Measurements from ENCODE around the gene SLC17A9.

Gene SLC17A9

GRCh38 chr20:62967628-62968351 lies 15.3 kb downstream of the SLC17A9 start:
- H3K4me1 ChIP-seq (ENCODE audit: control insufficient read depth, insufficient read depth, low read length): peaks cover 4% of the 10 kb centered on the region
- no peak overlapping the region for H3K9ac ChIP-seq (ENCODE audit: low read length)
- no peaks in the 10 kb centered on the region for H3K9me3 ChIP-seq (ENCODE audit: control insufficient read depth, low read length)
- peaks cover 23% of the 10 kb centered on the region for H3K27me3 ChIP-seq (replicated peaks; ENCODE audit: control insufficient read depth, insufficient read depth, low read length)
- DNase-seq (ENCODE audit: low read depth): no peak
- no peak overlapping the region for H3K4me3 ChIP-seq (ENCODE audit: low read length)
- H3K36me3 ChIP-seq (ENCODE audit: control insufficient read depth, insufficient read depth, low read length, severe bottlenecking): no peaks in the 10 kb centered on the region

- Histone ChIP-seq H3K27me3 (replicated peaks; ENCODE audit: control insufficient read depth, insufficient read depth, low read length) (peaks cover 30% of the 10 kb centered on the region), H3K36me3 (ENCODE audit: control insufficient read depth, insufficient read depth, low read length, severe bottlenecking) (no peaks in the 10 kb centered on the region), H3K9me3 (ENCODE audit: control insufficient read depth, low read length) (no peaks in the 10 kb centered on the region), H3K4me1 (ENCODE audit: control insufficient read depth, insufficient read depth, low read length) (peaks cover 4% of the 10 kb centered on the region), H3K4me3 (ENCODE audit: low read length) (no peak overlapping the region), H3K9ac (ENCODE audit: low read length) (no peak overlapping the region)
- no peak for DNase-seq (ENCODE audit: low read depth)
Observed at GRCh38 chr20:62968378-62969178, 16.1 kb downstream of the SLC17A9 start.

- no peaks in the 10 kb centered on the region for H3K36me3 ChIP-seq (ENCODE audit: control insufficient read depth, insufficient read depth, low read length, severe bottlenecking)
- no peak for DNase-seq (ENCODE audit: low read depth)
- no peak overlapping the region for H3K9ac ChIP-seq (ENCODE audit: low read length)
- no peaks in the 10 kb centered on the region for H3K9me3 ChIP-seq (ENCODE audit: control insufficient read depth, low read length)
- H3K4me3 ChIP-seq (ENCODE audit: low read length): no peak overlapping the region
- H3K4me1 ChIP-seq (ENCODE audit: control insufficient read depth, insufficient read depth, low read length): peaks cover 4% of the 10 kb centered on the region
- H3K27me3 ChIP-seq (replicated peaks; ENCODE audit: control insufficient read depth, insufficient read depth, low read length): peaks cover 36% of the 10 kb centered on the region
Observed at GRCh38 chr20:62969179-62969760, 16.8 kb downstream of the SLC17A9 start.

DNA sequence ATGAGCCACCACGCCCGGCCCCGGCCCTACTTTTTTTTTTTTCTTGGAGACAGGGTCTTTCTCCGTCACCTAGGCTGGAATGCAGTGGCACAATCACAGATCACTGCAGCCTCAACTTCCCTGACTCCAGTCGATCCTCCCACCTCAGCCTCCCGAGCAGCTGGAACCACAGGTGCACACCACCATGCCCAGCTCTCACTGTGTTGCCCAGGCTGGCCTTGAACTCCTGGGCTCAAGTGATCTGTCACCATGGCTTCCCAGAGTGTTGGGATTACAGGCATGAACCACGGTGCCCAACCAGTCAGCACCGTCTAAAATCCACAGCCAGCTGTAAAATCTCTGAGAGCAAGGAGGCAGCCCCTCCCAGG lies 17.4 kb downstream of the SLC17A9 start:
- H3K9ac ChIP-seq (ENCODE audit: low read length): no peak overlapping the region
- DNase-seq (ENCODE audit: low read depth): no peak
- H3K36me3 ChIP-seq (ENCODE audit: control insufficient read depth, insufficient read depth, low read length, severe bottlenecking): no peaks in the 10 kb centered on the region
- no peaks in the 10 kb centered on the region for H3K9me3 ChIP-seq (ENCODE audit: control insufficient read depth, low read length)
- H3K4me1 ChIP-seq (ENCODE audit: control insufficient read depth, insufficient read depth, low read length): peaks cover 4% of the 10 kb centered on the region
- H3K4me3 ChIP-seq (ENCODE audit: low read length): no peak overlapping the region
- H3K27me3 ChIP-seq (replicated peaks; ENCODE audit: control insufficient read depth, insufficient read depth, low read length): peaks cover 39% of the 10 kb centered on the region

DNA sequence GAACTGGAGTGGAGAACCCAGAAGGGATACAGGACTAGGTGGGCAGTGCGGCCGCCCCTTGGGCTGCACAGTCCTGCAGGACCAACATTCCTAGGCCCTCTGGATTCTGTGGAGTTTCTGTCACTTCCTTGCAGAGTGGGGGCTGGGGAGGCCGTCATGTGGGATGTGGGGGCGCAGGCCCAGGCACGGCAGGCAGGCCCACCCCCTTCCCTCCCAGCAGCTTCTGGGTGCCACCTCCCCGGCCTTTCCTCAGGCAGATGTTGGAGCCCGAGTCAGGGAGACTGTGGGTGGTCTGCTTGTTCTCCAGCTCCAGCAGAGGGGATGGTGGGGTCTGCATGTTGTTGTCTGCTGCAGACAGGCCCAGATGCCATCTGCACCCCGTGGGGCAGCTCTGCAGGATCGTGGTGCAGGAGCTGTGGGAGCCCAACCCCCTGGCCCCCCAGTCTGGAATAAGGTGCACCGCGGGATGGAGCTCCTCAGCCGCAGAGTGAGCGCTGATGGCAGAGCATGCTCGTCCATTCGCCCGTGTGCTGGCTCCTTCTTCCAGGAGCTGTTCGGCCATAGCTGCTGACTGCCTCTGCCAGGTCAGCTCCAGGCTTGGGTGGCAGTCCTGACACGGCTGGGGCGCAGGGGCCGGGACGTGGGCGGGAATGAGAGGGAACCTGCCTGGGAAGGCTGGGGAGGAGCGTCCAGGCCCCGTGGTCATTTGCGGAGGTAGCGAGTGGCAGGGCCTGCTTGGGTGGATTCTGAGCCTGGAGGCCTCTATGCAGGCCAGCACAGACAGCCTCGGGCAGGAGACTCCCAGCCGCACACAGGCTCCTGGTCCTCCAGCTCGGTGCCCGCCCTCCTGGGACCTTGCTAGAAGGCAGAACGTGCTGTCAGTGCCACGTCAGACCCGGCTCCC lies 18.1 kb downstream of the SLC17A9 start:
- no peak overlapping the region for H3K4me3 ChIP-seq (ENCODE audit: low read length)
- H3K36me3 ChIP-seq (ENCODE audit: control insufficient read depth, insufficient read depth, low read length, severe bottlenecking): no peaks in the 10 kb centered on the region
- peaks cover 45% of the 10 kb centered on the region for H3K27me3 ChIP-seq (replicated peaks; ENCODE audit: control insufficient read depth, insufficient read depth, low read length)
- DNase-seq (ENCODE audit: low read depth): no peak
- no peaks in the 10 kb centered on the region for H3K9me3 ChIP-seq (ENCODE audit: control insufficient read depth, low read length)
- H3K4me1 ChIP-seq (ENCODE audit: control insufficient read depth, insufficient read depth, low read length): peaks cover 4% of the 10 kb centered on the region
- no peak overlapping the region for H3K9ac ChIP-seq (ENCODE audit: low read length)

DNA sequence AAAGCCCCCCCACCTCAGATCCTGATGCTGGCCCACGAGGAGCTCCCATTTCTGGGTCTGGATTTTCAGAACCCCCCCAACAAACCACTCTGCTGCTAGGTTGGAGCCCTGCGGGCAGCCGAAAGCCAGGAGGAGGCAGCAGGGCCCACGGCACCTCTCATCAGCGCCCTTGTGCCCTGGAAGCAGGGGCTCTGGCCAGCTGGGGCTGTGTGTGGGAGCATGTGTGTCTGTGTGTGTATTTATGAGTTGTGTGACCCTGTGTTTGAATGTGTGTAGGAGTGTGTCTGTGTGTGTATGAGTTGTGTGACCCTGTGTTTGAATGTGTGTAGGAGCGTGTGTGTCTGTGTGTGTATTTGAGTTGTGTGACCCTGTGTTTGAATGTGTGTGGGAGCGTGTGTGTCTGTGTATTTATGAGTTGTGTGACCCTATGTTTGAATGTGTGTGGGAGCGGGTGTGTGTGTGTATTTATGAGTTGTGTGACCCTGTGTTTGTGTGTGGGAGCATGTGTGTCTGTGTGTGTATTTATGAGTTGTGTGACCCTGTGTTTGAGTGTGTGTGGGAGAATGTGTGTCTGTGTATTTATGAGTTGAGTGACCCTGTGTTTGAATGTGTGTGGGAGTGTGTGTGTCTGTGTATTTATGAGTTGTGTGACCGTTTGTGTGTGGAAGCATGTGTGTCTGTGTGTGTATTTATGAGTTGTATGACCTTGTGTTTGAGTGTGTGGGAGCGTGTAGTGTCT lies 18.9 kb downstream of the SLC17A9 start:
- H3K4me3 ChIP-seq (ENCODE audit: low read length): no peak overlapping the region
- H3K4me1 ChIP-seq (ENCODE audit: control insufficient read depth, insufficient read depth, low read length): peaks cover 4% of the 10 kb centered on the region
- H3K9ac ChIP-seq (ENCODE audit: low read length): no peak overlapping the region
- H3K27me3 ChIP-seq (replicated peaks; ENCODE audit: control insufficient read depth, insufficient read depth, low read length): peaks cover 51% of the 10 kb centered on the region
- no peaks in the 10 kb centered on the region for H3K36me3 ChIP-seq (ENCODE audit: control insufficient read depth, insufficient read depth, low read length, severe bottlenecking)
- DNase-seq (ENCODE audit: low read depth): no peak
- H3K9me3 ChIP-seq (ENCODE audit: control insufficient read depth, low read length): no peaks in the 10 kb centered on the region

DNA sequence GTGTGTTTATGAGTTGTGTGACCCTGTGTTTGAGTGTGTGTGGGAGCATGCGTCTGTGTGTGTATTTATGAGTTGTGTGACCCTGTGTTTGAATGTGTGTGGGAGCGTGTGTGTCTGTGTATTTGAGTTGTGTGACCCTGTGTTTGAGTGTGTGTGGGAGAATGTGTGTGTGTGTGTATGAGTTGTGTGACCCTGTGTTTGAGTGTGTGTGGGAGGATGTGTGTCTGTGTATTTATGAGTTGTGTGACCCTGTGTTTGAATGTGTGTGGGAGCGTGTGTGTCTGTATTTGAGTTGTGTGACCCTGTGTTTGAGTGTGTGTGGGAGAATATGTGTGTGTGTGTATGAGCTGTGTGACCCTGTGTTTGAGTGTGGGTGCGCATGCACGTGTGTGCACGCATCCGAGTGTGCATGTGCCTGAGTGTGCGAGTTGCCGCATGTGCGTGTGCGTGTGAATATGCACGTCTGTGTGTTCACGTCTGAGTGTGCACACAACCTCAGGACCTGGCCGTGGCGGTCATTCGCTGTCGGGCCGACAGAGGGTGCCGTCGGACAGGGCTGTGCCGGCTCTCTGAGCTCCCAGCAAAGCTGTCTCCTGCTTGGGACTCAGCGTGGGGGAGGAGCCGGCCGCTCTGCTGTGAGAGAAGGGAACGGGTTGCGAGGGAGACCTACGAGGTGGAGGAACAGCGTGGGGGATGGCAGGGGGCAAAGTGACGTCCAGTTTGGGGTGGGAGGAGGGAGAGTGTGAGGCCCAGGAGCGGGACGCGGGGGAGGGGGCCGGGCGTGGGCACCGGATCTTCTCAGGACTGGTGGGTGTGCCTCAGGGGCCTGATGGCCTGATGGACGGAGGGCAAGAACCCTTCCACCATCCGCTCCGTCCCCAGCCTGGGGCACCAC lies 19.7 kb downstream of the SLC17A9 start:
- Histone ChIP-seq H3K9ac (ENCODE audit: low read length) (no peak overlapping the region), H3K27me3 (replicated peaks; ENCODE audit: control insufficient read depth, insufficient read depth, low read length) (peaks cover 57% of the 10 kb centered on the region), H3K9me3 (ENCODE audit: control insufficient read depth, low read length) (no peaks in the 10 kb centered on the region), H3K4me1 (ENCODE audit: control insufficient read depth, insufficient read depth, low read length) (peaks cover 4% of the 10 kb centered on the region), H3K4me3 (ENCODE audit: low read length) (no peak overlapping the region), H3K36me3 (ENCODE audit: control insufficient read depth, insufficient read depth, low read length, severe bottlenecking) (no peaks in the 10 kb centered on the region)
- DNase-seq (ENCODE audit: low read depth): peak; percentile 94

- DNase-seq (ENCODE audit: low read depth): no peak
- no peak overlapping the region for H3K4me3 ChIP-seq (ENCODE audit: low read length)
- peaks cover 64% of the 10 kb centered on the region for H3K27me3 ChIP-seq (replicated peaks; ENCODE audit: control insufficient read depth, insufficient read depth, low read length)
- H3K9ac ChIP-seq (ENCODE audit: low read length): no peak overlapping the region
- H3K4me1 ChIP-seq (ENCODE audit: control insufficient read depth, insufficient read depth, low read length): peaks cover 4% of the 10 kb centered on the region
- H3K9me3 ChIP-seq (ENCODE audit: control insufficient read depth, low read length): no peaks in the 10 kb centered on the region
- H3K36me3 ChIP-seq (ENCODE audit: control insufficient read depth, insufficient read depth, low read length, severe bottlenecking): no peaks in the 10 kb centered on the region
Observed at GRCh38 chr20:62972845-62973745, 20.6 kb downstream of the SLC17A9 start.

DNA sequence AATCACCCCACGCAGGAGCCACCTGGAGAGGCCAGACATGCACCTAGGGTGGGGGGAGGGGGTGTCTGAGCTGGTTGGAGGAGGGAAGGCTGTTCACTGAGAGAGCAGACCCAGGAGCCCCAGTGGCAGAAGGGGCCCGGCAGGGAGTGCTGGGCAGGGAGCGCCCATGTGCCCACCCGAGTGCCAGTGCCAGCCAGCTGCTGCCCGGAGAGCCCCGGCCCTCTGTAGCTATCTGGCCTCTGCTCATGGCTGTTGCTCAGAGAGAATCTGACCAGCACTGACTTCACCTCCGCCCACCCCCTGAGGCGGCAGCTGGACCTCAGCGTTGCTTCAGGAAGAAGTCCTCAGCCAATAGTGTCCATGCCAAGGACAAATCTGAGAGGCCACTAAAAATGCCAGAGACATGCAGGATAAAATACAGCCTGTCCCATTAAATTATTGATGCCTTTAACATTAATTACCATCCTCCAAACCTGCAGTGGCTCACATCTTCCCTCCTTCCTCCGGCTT lies 22.8 kb downstream of the SLC17A9 start:
- Histone ChIP-seq H3K9me3 (ENCODE audit: control insufficient read depth, low read length) (no peaks in the 10 kb centered on the region), H3K4me1 (ENCODE audit: control insufficient read depth, insufficient read depth, low read length) (no peaks in the 10 kb centered on the region), H3K36me3 (ENCODE audit: control insufficient read depth, insufficient read depth, low read length, severe bottlenecking) (no peaks in the 10 kb centered on the region), H3K27me3 (replicated peaks; ENCODE audit: control insufficient read depth, insufficient read depth, low read length) (peaks cover 82% of the 10 kb centered on the region), H3K9ac (ENCODE audit: low read length) (no peak overlapping the region), H3K4me3 (ENCODE audit: low read length) (no peak overlapping the region)
- DNase-seq (ENCODE audit: low read depth): no peak
